ENCODE data around the gene ISM2. TPM values are rescaled to one million over a fixed set of nuclear protein-coding genes. Genes with fewer than 3 reads are reported as not detected.
"Not testable (repeated sequence)": the region's sequence is repeated elsewhere in the genome, so short reads cannot be mapped to it uniquely, and the experiment has no call there.

ISM2 gene
- total RNA-seq, result not detected
- long read RNA-seq, result 0 reads

DNA sequence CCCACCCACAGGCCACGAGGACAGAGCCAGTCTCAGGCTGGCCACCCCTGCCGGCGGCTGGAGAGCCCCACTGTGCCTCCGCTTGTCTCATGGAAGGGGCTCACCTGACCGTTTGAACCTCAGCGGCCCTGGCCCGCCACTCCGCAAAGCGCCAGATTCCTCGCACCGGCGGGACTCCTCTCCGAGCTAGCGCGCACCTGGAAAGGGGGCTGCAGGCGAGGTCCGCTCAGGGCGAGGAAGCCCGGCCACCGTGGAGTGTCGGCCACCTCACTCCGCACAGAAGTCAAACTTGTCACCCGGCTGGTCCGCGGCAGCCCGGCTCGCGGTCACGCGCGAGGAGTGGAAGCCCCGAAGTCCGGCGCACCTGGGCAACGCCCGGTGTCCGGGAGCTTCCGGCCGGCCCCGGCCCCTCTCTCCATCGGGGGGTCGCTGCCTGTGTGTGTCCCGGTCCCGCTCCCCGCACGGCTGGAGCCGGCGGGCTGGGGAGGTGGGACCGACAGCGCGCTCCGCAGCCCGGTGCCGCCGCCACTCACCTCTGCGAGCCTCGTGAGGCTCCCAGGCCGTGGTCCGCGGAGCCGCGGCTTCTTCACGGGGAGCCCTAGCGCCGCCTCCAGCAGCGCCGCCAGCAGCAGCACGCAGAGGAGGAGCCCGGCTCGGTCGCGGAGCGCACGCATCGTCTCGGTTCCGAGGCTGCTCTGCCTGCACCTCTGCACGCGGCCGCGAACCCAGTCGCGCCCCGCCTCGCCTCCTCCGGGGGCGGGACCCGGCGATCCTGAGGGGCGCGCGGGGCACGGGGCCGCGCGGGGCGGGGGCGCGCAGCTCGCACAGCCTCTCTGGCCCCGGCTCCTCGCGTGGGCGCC lies at the start of gene ISM2:
Gene ISM2 (minus strand): TSS at position 697 of the 860 bp plus-strand sequence. CDS start 23 bp downstream, at position 674.
- DNase-seq (no peak), ATAC-seq (ENCODE audit: poor library complexity) (peak; percentile 71)
- intact Hi-C loops (cut with DNase I), result no loop called here

DNA sequence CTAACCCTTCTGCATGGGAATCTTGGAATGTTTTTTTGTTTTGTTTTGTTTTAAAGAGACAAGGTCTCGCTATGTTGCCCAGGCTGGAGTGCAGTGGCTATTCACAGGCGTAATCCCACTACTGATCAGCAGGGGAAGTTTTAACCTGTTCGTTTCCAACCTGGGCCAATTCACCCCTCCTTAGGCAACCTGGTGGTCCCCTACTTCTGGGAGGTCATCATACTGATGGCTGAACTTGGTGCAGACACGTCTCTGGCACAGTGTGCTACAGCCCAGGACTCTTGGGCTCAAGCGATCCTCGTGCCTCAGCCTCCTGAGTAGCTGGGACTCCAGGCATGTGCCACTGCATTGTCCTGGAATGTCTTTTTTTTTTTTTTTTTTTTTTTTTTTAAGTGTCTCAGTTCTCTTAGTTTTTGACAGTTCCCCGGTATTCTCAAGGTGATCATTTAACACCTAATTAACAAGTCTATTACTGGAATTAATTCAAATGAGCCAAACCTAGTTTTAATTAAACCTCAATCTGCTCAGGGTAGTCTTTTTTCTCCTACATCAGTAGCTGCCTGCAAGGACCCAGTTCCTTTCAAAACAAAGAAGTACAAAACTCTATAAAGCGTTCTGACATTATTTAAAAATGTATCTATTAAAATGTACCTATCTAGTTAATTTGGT lies 49.0 kb upstream of the ISM2 start:
- intact Hi-C loops (cut with DNase I), result no loop called here

DNA sequence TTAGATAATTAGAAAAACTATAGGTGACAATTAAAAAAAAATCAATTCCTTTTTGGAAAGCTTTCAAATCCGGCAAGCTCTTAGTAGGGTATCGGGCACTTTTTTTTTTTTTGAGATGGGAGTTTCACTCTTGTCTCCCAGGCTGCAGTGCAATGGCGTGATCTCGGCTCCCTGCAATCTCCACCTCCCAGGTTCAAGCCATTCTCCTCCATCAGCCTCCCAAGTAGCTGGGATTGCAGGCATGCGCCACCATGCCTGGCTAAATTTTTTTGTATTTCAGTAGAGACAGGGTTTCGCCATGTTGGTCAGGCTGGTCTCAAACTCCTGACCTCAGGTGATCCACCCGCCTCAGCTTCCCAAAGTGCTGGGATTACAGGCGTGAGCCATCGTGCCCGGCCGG lies 46.6 kb upstream of the ISM2 start:
- DNase-seq; intact Hi-C loops (cut with DNase I); ATAC-seq (ENCODE audit: poor library complexity): not testable (repeated sequence)

More for the DNA sequence above, 49.0 kb upstream of the ISM2 start:
- ATAC-seq (ENCODE audit: poor library complexity) (no peak), DNase-seq (no peak)

DNA sequence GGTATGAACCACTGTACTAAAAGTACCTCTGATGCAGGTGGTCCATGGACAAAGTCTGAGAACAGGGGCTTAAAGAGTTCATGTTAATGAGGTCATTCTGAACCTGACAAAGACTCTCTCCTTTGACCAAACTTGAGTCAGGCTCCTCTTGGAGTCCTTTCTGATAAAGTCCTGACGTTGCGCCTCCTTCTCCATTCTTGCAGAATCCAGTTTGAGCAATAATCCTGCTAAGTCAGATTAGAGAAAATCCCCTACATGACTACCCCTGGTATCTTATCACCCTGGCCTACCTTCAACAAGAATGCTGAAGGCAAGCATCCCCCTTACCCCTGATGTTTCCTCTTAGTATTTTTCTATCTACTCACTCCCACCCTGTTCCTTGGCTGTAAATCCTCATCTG lies 46.0 kb upstream of the ISM2 start:
- intact Hi-C loops (cut with DNase I), result no loop called here
- no peak for DNase-seq

DNA sequence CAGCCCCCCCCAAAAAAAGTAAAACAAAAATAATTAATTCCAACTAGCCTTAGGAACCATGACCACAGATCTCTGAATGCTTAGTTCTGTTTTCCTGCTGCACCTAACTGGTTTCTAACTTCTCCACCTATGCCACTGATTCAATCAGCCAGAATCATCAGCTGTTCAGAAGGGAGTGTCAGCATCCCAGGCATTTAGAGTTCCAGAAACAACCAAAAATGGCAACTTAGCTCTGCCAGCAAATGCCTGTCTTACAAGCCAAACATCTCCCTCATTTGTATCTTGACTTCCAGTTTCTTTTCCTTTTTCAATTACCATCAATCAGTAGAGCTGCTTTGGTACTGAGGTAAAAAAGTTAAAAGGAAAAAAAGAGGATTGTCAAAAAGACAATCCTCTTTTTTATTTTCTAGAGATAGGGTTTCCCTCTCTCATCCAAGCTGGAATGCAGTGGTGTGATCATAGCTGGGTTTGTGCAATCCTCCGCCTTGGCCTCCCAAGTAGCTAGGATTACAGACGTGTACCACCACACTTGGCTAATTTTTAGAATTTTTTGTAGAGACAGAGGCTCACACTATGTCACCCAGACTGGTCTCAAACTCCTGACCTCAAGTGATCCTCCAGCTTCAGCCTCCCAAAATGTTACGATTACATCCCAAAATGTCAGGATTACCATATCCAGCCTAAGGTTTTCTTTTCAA lies 45.2 kb upstream of the ISM2 start:
- DNase-seq, result no peak
- intact Hi-C loops (cut with DNase I), result no loop called here
- ATAC-seq (ENCODE audit: poor library complexity), result no peak

More for the DNA sequence above, 46.0 kb upstream of the ISM2 start:
- ATAC-seq (ENCODE audit: poor library complexity), result no peak

DNA sequence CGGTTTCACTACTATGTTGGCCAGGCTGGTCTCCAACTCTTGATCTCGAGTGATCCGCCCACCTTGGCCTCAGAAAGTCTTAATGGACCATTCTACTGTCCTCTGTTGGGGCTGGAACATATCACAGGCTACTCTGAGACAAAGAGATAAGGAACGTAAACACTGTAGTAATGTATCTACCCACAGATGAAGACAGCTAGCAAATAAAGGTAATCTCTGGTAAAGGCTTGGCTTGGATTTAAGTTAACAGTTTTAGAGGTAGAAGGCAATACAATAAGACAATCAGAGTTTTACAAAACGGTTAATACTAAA lies 44.6 kb upstream of the ISM2 start:
- DNase-seq (no peak), ATAC-seq (ENCODE audit: poor library complexity) (no peak)
- intact Hi-C loops (cut with DNase I), result no loop called here

DNA sequence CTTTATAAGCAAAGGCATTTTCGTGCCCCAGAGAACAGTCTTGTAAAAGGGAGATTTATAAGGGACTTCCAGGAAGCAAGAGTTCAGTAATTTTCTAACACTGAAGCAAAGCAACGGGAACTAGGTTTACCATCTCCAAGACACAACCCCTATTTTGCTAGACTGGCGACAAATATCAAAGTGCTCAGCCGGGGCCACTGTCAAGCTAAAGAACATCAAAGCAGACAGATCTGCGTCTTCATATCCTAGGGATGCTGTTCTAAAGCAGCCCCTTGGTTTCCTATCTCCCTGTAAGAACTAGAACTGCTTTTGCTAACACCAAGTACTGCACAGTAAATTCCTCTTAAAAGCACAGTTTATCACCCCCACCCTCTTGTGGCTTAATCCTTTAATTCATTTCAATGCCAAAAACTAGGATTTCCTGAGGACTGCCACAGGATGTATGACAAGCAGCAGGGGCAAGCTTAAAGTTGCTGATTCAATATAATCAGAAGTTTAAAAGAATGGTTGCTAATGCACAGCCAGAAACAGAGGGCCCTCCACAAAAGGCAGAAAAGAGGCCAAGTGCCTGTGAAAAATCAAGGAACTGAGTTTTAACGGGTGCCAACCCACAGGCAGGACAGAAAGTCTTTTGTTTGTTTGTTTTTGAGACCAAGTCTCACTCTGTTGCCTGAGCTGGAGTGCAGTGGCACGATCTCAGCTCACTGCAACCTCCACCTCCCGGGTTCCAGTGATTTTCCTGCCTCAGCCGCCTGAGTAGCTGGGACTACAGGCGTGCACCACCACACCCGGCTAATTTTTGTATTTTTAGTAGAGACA lies 44.0 kb upstream of the ISM2 start:
- intact Hi-C loops (cut with DNase I), result no loop called here
- peak; percentile 39 for ATAC-seq (ENCODE audit: poor library complexity)

DNA sequence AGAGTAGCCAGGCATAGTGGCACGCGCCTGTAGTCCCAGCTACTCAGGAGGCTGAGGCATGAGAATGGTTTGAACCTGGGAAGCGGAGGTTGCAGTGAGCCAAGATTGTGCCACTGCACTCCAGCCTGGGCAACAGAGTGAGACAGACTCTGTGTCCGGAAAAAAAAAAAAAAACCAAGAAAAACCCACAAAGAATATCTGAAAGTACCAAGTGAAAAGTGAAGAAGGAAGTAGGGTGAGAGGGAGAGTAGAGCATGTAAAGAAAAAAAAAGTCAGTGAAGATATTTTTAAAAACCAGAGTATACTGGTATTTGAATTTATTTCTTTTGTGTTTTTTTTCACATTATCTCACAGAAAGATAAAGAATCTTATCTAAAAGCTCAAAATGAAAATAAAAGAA lies 43.3 kb upstream of the ISM2 start:
- no peak for DNase-seq
- ATAC-seq (ENCODE audit: poor library complexity), result no peak
- intact Hi-C loops (cut with DNase I), result no loop called here

More for the DNA sequence above, 44.0 kb upstream of the ISM2 start:
- no peak for DNase-seq

DNA sequence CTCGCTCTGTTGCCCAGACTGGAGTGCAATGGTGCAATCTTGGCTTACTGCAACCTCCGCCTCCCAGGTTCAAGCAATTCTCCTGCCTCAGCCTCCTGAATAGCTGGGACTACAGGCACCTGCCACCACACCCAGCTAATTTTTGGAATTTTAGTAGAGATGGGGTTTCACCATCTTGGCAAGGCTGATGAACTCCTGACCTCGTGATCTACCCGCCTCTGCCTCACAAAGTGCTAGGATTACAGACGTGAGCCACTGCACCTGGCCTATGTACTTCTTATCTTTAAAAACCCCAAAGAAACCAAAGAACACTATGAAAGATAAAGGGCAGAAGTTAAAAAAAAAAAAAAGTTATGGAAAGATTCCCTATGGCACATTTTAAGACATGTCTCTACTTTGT lies 38.3 kb upstream of the ISM2 start:
- intact Hi-C loops (cut with DNase I); DNase-seq; ATAC-seq (ENCODE audit: poor library complexity): not testable (repeated sequence)

DNA sequence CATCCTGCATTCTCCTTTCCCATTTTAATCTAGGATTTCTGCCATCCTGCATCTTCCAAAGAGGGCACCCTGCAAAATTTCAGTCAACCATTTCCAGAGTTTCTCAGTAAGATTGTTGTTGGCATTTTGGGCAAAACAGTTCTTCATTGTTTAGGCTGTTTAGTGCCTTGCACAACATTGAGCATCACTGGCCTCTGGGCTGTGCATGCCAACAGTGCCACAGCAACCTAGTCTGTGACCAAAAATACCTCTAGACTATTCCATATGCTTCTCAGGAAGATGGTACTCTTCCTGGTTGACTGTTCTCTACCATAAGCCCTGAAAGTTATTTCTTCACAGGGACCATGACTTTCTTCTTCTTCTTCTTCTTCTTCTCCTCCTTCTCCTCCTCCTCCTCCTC lies 32.5 kb upstream of the ISM2 start:
- intact Hi-C loops (cut with DNase I), result no loop called here

DNA sequence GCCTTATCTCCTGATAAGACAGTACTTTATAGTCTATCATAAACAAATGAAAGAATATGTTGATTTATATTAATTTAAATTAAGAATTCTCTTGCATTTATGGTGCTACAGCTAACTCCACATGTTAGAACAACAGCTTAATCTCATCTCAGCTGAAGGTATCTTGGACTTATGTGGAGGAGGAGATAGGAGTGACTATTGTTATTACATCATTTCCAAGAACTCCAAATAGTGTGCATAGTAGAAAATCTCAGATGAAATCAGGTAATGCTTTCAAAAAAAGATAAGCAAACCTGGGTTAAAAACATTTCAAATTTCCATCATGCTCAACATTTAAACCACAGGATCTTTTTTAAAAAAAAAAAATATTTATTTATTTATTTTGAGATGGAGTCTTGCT lies 31.3 kb upstream of the ISM2 start:
- intact Hi-C loops (cut with DNase I), result no loop called here
- ATAC-seq (ENCODE audit: poor library complexity) (no peak), DNase-seq (no peak)

More for the DNA sequence above, 32.5 kb upstream of the ISM2 start:
- ATAC-seq (ENCODE audit: poor library complexity) (no peak), DNase-seq (no peak)

GRCh38 chr14:77529213-77529612 lies 30.6 kb upstream of the ISM2 start:
- DNase-seq, result no peak
- intact Hi-C loops (cut with DNase I), result no loop called here
- no peak for ATAC-seq (ENCODE audit: poor library complexity)

GRCh38 chr14:77528701-77529100 lies 30.1 kb upstream of the ISM2 start:
- ATAC-seq (ENCODE audit: poor library complexity); intact Hi-C loops (cut with DNase I); DNase-seq: not testable (repeated sequence)

DNA sequence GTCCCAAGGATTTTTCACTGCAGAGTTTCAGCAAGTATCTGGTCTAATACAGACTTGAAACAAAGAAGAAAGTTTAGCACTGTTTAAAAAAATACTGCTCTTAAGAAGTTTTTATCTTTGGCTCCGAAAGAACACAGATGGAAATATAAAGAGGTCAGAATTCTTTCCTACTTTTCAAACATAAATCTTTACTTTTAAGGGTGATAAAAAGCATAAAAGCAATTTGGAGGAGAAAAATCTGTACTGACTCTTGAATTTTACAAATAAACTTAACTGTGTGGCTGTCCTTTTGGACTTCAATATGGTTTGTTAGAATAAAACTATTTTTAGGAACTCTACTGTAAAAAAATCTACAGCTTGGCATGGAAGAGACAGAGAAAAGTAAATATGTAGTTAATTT lies 27.6 kb upstream of the ISM2 start:
- no peak for ATAC-seq (ENCODE audit: poor library complexity)
- intact Hi-C loops (cut with DNase I), result no loop called here

GRCh38 chr14:77524536-77524935 lies 25.9 kb upstream of the ISM2 start:
- intact Hi-C loops (cut with DNase I), result no loop called here
- ATAC-seq (ENCODE audit: poor library complexity) (no peak), DNase-seq (no peak)

More for the DNA sequence above, 27.6 kb upstream of the ISM2 start:
- DNase-seq, result no peak

DNA sequence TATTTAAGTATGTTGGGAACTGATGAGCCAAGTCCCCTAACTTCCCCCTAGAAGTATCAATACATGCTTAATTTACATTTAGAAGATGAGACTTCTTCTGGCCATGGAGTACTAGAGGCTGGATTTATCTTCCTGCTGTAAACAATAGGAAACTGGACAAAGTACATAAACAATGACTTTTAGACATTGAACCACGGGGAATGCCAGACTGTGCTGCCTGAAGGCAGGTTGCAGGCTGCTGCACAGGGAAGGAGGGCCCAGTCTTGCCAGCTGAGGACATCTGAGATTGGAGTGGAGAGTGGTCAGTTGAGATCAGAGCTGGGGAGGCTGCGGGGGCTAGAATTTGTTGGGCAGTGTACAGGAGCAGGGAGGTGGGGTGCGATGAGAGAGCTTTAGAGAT lies 24.5 kb upstream of the ISM2 start:
- no peak for ATAC-seq (ENCODE audit: poor library complexity)
- intact Hi-C loops (cut with DNase I), result no loop called here
- DNase-seq, result no peak

DNA sequence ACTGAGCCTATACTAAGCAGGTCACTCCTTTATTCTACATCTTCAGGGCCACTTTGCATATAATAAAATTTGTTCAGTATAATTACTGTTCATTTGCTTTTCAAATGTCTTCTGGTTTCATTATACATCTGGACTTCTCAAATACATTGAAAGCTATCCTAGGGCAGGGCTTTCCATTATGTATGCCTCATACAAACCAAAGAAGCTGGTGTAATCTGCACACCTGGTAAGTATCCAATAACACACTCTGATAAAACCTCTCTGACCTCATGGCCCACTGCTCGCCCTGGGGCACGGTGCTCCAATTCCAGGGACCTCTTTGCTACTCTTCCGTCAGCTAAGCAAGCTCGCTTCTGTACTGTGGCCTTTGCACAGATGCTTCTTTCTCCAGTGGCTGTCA lies 21.9 kb upstream of the ISM2 start:
- no peak for ATAC-seq (ENCODE audit: poor library complexity)
- no peak for DNase-seq
- intact Hi-C loops (cut with DNase I), result no loop called here

DNA sequence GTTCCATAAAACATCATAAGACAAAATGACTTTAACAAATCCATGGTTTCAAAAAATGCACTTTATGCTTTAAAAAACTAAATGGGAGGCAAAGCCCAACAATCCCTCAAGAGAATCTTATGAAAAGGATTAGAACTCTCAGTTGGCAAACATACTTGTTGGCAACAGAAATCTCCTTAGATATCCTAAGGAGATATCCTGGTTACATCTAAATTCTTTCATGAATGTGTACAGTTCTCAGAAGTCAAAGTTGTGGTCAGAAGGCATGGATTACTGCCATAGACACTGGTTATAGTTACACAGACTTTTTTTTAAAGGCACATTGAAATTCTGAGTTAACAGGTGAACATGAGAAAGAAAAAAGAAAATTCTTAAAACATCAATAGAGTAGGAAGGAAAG lies 17.5 kb upstream of the ISM2 start:
- no peak for DNase-seq
- intact Hi-C loops (cut with DNase I), result no loop called here

More for the DNA sequence above, 17.5 kb upstream of the ISM2 start:
- ATAC-seq (ENCODE audit: poor library complexity), result no peak
